GM12878 (cell line): ENCODE data around the gene ATG9B. TPM values are rescaled to one million over a fixed set of nuclear protein-coding genes. Genes with fewer than 3 reads are reported as not detected.

ENCODE experiments used
- ATF3 ChIP-seq: IDR thresholded peaks from 2 replicates; pipeline ENCODE4 v1.6.1; 2011; ENCODE audit warnings: low read depth, mild to moderate bottlenecking, low read length, moderate library complexity, borderline replicate concordance; ENCODE audit errors: extremely low read depth
- BACH1 ChIP-seq: fragments of 450-650 bp; IDR thresholded peaks from 2 replicates; pipeline ENCODE4 v1.6.1; 2017; ENCODE audit warnings: mild to moderate bottlenecking, borderline replicate concordance
- BHLHE40 ChIP-seq, 2 experiments: fragments of 450-650 bp in 1 of 2; IDR thresholded peaks; 2 replicates each; pipeline ENCODE4 v1.6.1; 2011 to 2017; ENCODE audit warnings: low read depth in 2 of 2, borderline replicate concordance in 1 of 2, improper control_type of control experiment in 1 of 2, low read length in 1 of 2, mild to moderate bottlenecking in 1 of 2
- E2F4 ChIP-seq: IDR thresholded peaks from 2 replicates; pipeline ENCODE4 v1.6.1; 2012; ENCODE audit warnings: low read depth, low read length, improper control_type of control experiment
- IKZF2 ChIP-seq, 2 experiments: fragments of 450-650 bp; IDR thresholded peaks; 2 replicates each; pipeline ENCODE4 v1.6.1; 2017; ENCODE audit warnings: mild to moderate bottlenecking in 2 of 2, moderate library complexity in 2 of 2
- MXI1 ChIP-seq: fragments of 150-350 bp; IDR thresholded peaks from 2 replicates; pipeline ENCODE4 v1.6.1; 2011; ENCODE audit warnings: low read depth, mild to moderate bottlenecking, inconsistent platforms, low read length, improper control_type of control experiment
- NBN ChIP-seq: fragments of 450-650 bp; IDR thresholded peaks from 2 replicates; pipeline ENCODE4 v1.6.1; 2016
- NKRF ChIP-seq: fragments of 450-650 bp; conservative IDR thresholded peaks from 2 replicates; pipeline ENCODE4 v1.6.1; 2017; ENCODE audit warnings: mild to moderate bottlenecking, moderate library complexity
- NR2C1 ChIP-seq: fragments of 450-650 bp; IDR thresholded peaks from 2 replicates; pipeline ENCODE4 v1.6.1; 2017; ENCODE audit warnings: antibody characterized with exemption, mild to moderate bottlenecking, moderate library complexity
- POU2F2 ChIP-seq: IDR thresholded peaks from 3 replicates; pipeline ENCODE4 v1.6.1; 2011; ENCODE audit warnings: low read depth, mild to moderate bottlenecking, low read length, borderline replicate concordance
- RELA ChIP-seq: fragments of 450-650 bp; IDR thresholded peaks from 2 replicates; pipeline ENCODE4 v1.8.0; 2014; ENCODE audit warnings: borderline replicate concordance; ENCODE audit not compliant: partially characterized antibody
- RELB ChIP-seq: fragments of 450-650 bp; IDR thresholded peaks from 2 replicates; pipeline ENCODE4 v1.6.1; 2017; ENCODE audit warnings: low read depth, mild to moderate bottlenecking, moderate library complexity
- SREBF1 ChIP-seq: IDR thresholded peaks from 2 replicates; pipeline ENCODE4 v1.6.1; 2012; ENCODE audit warnings: mild to moderate bottlenecking, low read length
- SUPT20H ChIP-seq: IDR thresholded peaks from 2 replicates; pipeline ENCODE4 v1.6.1; 2011; ENCODE audit warnings: low read depth, mild to moderate bottlenecking, low read length, moderate library complexity, borderline replicate concordance; ENCODE audit not compliant: control insufficient read depth
- TCF3 ChIP-seq: IDR thresholded peaks from 2 replicates; pipeline ENCODE4 v1.6.1; 2012; ENCODE audit warnings: low read depth, mild to moderate bottlenecking, low read length, borderline replicate concordance; ENCODE audit not compliant: insufficient read depth
- ZBTB33 ChIP-seq: fragments of 450-650 bp; IDR thresholded peaks from 2 replicates; pipeline ENCODE4 v1.6.1; 2017; ENCODE audit warnings: mild to moderate bottlenecking
- polyA plus RNA-seq, 11 experiments: library from polyadenylated mRNA; depleted of rRNA in 4 of 11; unstranded in 6 of 11; stranded (reverse) in 5 of 11; fragments of >200 nt; fragmentation: Nextera tagmentation in 4 of 11; fragmentation: Illumina TruSeq in 1 of 11; extraction: Ambion mirVana in 4 of 11; extraction: Trizol in 1 of 11; gene quantifications; 1 replicate in 1 of 11; 2 replicates in 10 of 11; pipeline versions ENCODE4 v1.2.1 to v1.2.3, GENCODE V29; 2011 to 2016; ENCODE audit warnings: inconsistent platforms in 2 of 11, missing spikeins in 2 of 11, low read depth in 1 of 11
- total RNA-seq, 4 experiments: library from RNA; depleted of rRNA in 3 of 4; stranded (reverse); fragments of >200 nt in 3 of 4; fragmentation: Illumina TruSeq in 1 of 4; extraction: Trizol in 1 of 4; gene quantifications; 2 replicates each; pipeline versions ENCODE4 v1.2.1 to v1.2.3, GENCODE V29; 2013 to 2021

Gene ATG9B
- total and polyA plus RNA-seq, 10 of the 15 experiments (the other 5 are each of a cell fraction or from before 2014, with no cell fraction given), result 0.01 to 0.83 (median 0.12) TPM; not detected in 2

GRCh38 chr7:151057989-151058780 lies 33.9 kb upstream of the ATG9B start (continued):
- TF ChIP-seq ATF3, result no peak
- peak; percentile 69 for TF ChIP-seq MXI1
- 0 out of 2 replicates have a peak, but pooled peaks have one; percentile 40 for TF ChIP-seq NKRF
- no peak for TF ChIP-seq ZBTB33
- TF ChIP-seq RELA, result peak; percentile 29
- no peak for TF ChIP-seq SUPT20H
- TF ChIP-seq RELB, result peak; percentile 69
- TF ChIP-seq BACH1, result peak; percentile 61; the same call in 1 of the 2 replicates
- peak; percentile 64 for TF ChIP-seq NR2C1
- peak; percentile 78 to 79; a peak in 3 of 4 replicates for TF ChIP-seq IKZF2 (IDR thresholded peaks at IDR 0.05)
- peak; percentile 8 to 68; a peak in 1 of 4 replicates for TF ChIP-seq BHLHE40 (IDR thresholded peaks at IDR 0.05; ENCODE audit: borderline replicate concordance in 1 of 2, low read depth in 2 of 2, low read length in 1 of 2)
- TF ChIP-seq TCF3, result no peak
- TF ChIP-seq POU2F2, result no peak
- TF ChIP-seq E2F4, result 0 out of 2 replicates have a peak, but pooled peaks have one; percentile 26
- TF ChIP-seq SREBF1, result peak; percentile 82; the same call in 1 of the 2 replicates
- TF ChIP-seq NBN, result 0 out of 2 replicates have a peak, but pooled peaks have one; percentile 58
